PC-3 (cell line): ENCODE results near the gene PRKCE. TPM values are rescaled to one million over a fixed set of nuclear protein-coding genes. Genes with fewer than 3 reads are reported as not detected.
A peak's percentile ranks its signal among the peaks of the same experiment; 100 is the strongest.

Source experiments
- ATAC-seq: fragments of 200-7000 bp; cut with Tn5 transposase; 2 replicates; pipeline ENCODE4 v1.9.1; 2020; ENCODE audit warnings: mild to moderate bottlenecking, moderate library complexity
- BruUV-seq: library from RNA; stranded (reverse); fragments of 400-500 nt; replicated peaks from 2 replicates; lab custom pipeline; 2021; lab: Mats Ljungman, UMichigan
- CTCF ChIA-PET: fragments of 300-600 bp; sonication (Branson Sonifier 250); formaldehyde crosslinking; loops from one replicate; lab custom pipeline; 2022; ENCODE audit warnings: antibody characterized with exemption; lab: Charles Lee
- POLR2A ChIA-PET: fragments of 300-600 bp; sonication (Branson Sonifier 250); formaldehyde crosslinking; loops from one replicate; lab custom pipeline; 2022; ENCODE audit warnings: antibody characterized with exemption; ENCODE audit not compliant: unreplicated experiment; lab: Charles Lee
- DNase-seq: peaks from one replicate; pipeline ENCODE4 v3.0.0-alpha.2; 2015
- H2AFZ ChIP-seq: fragments of 300-600 bp; sonication (generic); 2 replicates; pipeline ENCODE4 v1.6.0; 2016; ENCODE audit warnings: antibody characterized with exemption, low read length
- H3F3A ChIP-seq: fragments of 300-600 bp; sonication (generic); one replicate; pipeline ENCODE4 v1.6.0; 2017; ENCODE audit warnings: antibody characterized with exemption, low read length, control low read depth, mild to moderate bottlenecking; ENCODE audit not compliant: unreplicated experiment
- H3K27ac ChIP-seq: fragments of 300-600 bp; sonication (generic); 2 replicates; pipeline ENCODE4 v1.5.1; 2016; ENCODE audit warnings: mild to moderate bottlenecking, low read length
- H3K27me3 ChIP-seq: fragments of 300-600 bp; sonication (generic); 2 replicates; pipeline ENCODE4 v1.6.1; 2016; ENCODE audit warnings: low read length, mixed read lengths
- H3K36me3 ChIP-seq: fragments of 300-600 bp; sonication (generic); 2 replicates; pipeline ENCODE4 v1.6.1; 2016; ENCODE audit warnings: low read depth, mixed run types, low read length, mixed read lengths
- H3K4me1 ChIP-seq: fragments of 300-600 bp; sonication (generic); 2 replicates; pipeline ENCODE4 v1.5.1; 2016; ENCODE audit warnings: low read length; ENCODE audit not compliant: insufficient read depth
- H3K4me2 ChIP-seq: fragments of 300-600 bp; sonication (generic); 2 replicates; pipeline ENCODE4 v1.6.0; 2016; ENCODE audit warnings: low read length
- H3K4me3 ChIP-seq: fragments of 300-600 bp; sonication (generic); 2 replicates; pipeline ENCODE4 v1.5.1; 2016; ENCODE audit warnings: mild to moderate bottlenecking, low read length, mixed read lengths
- H3K79me2 ChIP-seq: fragments of 300-600 bp; sonication (generic); 2 replicates; pipeline ENCODE4 v1.6.1; 2017; ENCODE audit warnings: low read length, mixed read lengths
- H3K9ac ChIP-seq: fragments of 300-600 bp; sonication (generic); 2 replicates; pipeline ENCODE4 v1.6.0; 2016; ENCODE audit warnings: mild to moderate bottlenecking, low read length
- H3K9me2 ChIP-seq: fragments of 300-600 bp; sonication (generic); replicated peaks from 2 replicates; pipeline ENCODE4 v1.6.1; 2016; ENCODE audit warnings: mixed run types, low read length, mixed read lengths
- H3K9me3 ChIP-seq: fragments of 300-600 bp; sonication (generic); 2 replicates; pipeline ENCODE4 v1.6.1; 2016; ENCODE audit warnings: low read length, mixed read lengths
- H4K20me1 ChIP-seq: fragments of 300-600 bp; sonication (generic); 2 replicates; pipeline ENCODE4 v1.6.1; 2016; ENCODE audit warnings: low read length, mixed read lengths
- CTCF ChIP-seq: fragments of 300-600 bp; sonication (generic); conservative IDR thresholded peaks from 2 replicates; pipeline ENCODE4 v1.5.1; 2017; ENCODE audit warnings: antibody characterized with exemption, low read depth, mild to moderate bottlenecking, low read length
- EZH2 ChIP-seq: fragments of 300-600 bp; sonication (generic); IDR thresholded peaks from one replicate; pipeline ENCODE4 v1.6.1; 2017; ENCODE audit warnings: antibody characterized with exemption, mild to moderate bottlenecking, low read length; ENCODE audit not compliant: unreplicated experiment
- EZH2phosphoT487 ChIP-seq: fragments of 300-600 bp; sonication (generic); IDR thresholded peaks from 2 replicates; pipeline ENCODE4 v1.6.1; 2018; ENCODE audit warnings: mild to moderate bottlenecking, antibody characterized with exemption, low read length, borderline replicate concordance
- intact Hi-C: fragments of 100-400 bp; cut with micrococcal nuclease; formaldehyde crosslinking; loops from 2 replicates; pipeline ENCODE4 v1.9.0; 2023
- total RNA-seq: library from RNA; depleted of rRNA; stranded (reverse); fragments of >200 nt; gene quantifications from 2 replicates; pipeline ENCODE4 v1.2.3, GENCODE V29; 2014

Gene PRKCE
- total RNA-seq, 1 experiment from 2014 or later, result 7.0 TPM

DNA sequence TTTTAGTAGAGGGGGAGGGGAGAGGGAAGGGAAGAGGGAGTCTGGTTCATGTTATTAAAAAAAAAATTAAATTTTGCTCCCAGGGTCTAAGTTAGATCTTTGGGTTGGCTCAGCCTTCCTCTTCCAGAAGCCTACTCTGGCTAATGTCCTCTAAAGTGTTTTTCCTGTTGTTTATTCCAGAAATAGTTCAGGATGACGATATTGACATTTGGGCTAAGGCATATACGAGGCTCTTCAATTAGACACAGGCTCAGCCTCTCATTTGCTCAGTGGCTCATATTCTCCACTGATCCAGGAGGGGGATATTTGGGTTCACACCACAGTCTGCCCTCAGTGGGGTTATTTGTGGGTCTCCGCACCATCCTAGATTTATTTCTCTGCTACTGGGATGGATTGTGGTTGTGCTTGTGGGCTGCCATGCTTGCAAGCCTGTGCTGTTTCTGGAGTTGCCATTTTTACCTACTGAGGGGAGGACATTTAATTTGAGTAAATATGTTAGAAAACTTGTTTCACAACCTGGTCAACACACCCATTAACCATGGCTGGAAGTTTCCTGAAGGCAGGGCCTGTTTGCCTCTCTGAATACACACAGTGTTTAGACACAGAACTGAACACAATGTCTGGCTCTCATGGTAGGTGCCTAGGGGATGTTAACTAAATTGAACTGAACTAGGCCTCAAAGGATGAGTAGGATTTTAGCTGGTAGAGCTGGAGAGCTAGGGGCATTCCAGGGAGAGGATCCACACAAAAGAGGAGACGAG lies 388.2 kb downstream of the PRKCE start:
- no TSS peak for BruUV-seq
- ChIA-PET POLR2A (no interaction called here), CTCF (interaction anchor here (0.6 kb wide), 1 partner anchor 16 kb away, joined by 3 read pairs; no protein-coding TSS in a partner anchor)
- no peak overlapping the region for H3K4me2 ChIP-seq
- intact Hi-C loops, result no loop called here
- H3K9me2 ChIP-seq, result no peaks in the 10 kb centered on the region
- no peaks in the 10 kb centered on the region for H4K20me1 ChIP-seq
- no peaks in the 10 kb centered on the region for H3K27me3 ChIP-seq
- TF ChIP-seq EZH2phosphoT487 (no peak), EZH2 (no peak), CTCF (no peak)
- no peak for DNase-seq
- H2AFZ ChIP-seq, result no peak overlapping the region
- H3K9ac ChIP-seq, result no peak overlapping the region
- H3K4me3 ChIP-seq, result no peak overlapping the region
- ATAC-seq, result no peak
- H3F3A ChIP-seq, result no peaks in the 10 kb centered on the region
- H3K4me1 ChIP-seq, result peaks cover 20% of the 10 kb centered on the region
- H3K36me3 ChIP-seq, result no peaks in the 10 kb centered on the region
- H3K79me2 ChIP-seq, result no peaks in the 10 kb centered on the region
- no peaks in the 10 kb centered on the region for H3K9me3 ChIP-seq
- no peak overlapping the region for H3K27ac ChIP-seq

DNA sequence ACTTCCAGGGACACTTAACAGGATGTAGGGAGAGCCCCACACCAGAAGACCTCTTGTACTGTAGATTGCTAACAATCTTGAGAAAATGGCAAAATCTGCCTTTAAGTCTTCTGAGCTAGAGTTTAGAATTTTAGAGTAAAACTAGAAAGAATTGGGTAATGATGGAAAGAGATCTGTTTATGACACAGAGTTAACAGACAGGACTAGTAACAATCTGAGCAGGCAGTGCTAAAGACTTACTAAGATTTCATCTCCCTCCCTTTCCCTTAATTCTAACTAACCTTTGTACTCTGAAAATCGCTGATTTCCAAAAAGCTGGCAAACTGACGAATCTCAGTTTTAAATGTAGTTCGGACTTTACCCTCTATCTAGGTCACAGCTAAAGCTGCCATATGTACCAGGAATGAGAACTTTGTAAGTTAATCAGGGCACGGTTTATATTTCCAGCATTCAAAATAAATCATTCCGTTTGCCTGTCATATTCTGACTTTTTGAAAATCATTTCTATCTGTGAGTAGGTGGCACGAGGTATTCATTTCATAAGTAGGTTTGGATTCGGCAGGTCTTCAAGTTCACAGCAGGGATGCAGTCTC lies 389.2 kb downstream of the PRKCE start:
- TF ChIP-seq EZH2 (no peak), CTCF (no peak), EZH2phosphoT487 (no peak)
- Histone ChIP-seq H3K27ac (peak overlapping the region; percentile 42), H3K79me2 (no peaks in the 10 kb centered on the region), H3K9me2 (no peaks in the 10 kb centered on the region), H2AFZ (no peak overlapping the region), H3K36me3 (no peaks in the 10 kb centered on the region), H3F3A (no peaks in the 10 kb centered on the region), H3K27me3 (no peaks in the 10 kb centered on the region), H3K9me3 (no peaks in the 10 kb centered on the region), H3K9ac (no peak overlapping the region), H4K20me1 (no peaks in the 10 kb centered on the region), H3K4me2 (peak overlapping the region; percentile 44; the same call in 1 of the 2 replicates), H3K4me3 (no peak overlapping the region), H3K4me1 (peaks cover 20% of the 10 kb centered on the region)
- POLR2A ChIA-PET, result no interaction called here
- BruUV-seq, result no TSS peak
- intact Hi-C loops, result no loop called here
- CTCF ChIA-PET, result interaction anchor here (0.6 kb wide), 2 partner anchors 10 to 15 kb away, joined by 3 to 4 read pairs; no protein-coding TSS in a partner anchor
- ATAC-seq (no peak), DNase-seq (no peak)

DNA sequence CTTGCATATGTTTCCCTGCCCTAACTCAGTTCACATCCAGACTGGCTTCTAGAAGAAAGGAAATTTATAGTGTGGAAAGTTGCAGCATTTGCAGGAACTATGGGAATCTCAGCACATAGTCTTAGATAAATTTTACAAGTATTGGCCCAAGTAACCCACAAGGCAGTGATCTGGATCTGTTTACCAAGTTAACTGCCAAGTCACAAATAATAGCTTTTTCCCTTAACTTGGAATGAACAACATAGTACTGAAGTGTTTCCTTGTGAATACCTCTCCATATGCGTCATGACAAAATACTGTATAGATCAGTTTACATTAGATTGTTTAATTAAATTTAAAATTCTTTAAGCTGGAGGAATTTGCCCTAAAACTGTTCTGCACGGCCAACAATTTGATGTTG lies 390.0 kb downstream of the PRKCE start:
- Histone ChIP-seq H3K4me2 (peak overlapping the region; percentile 44), H3F3A (no peaks in the 10 kb centered on the region), H3K27me3 (no peaks in the 10 kb centered on the region), H3K9me2 (no peaks in the 10 kb centered on the region), H3K4me1 (peaks cover 20% of the 10 kb centered on the region), H3K79me2 (no peaks in the 10 kb centered on the region), H3K4me3 (no peak overlapping the region), H4K20me1 (no peaks in the 10 kb centered on the region), H2AFZ (no peak overlapping the region; the same call in 1 of the 2 replicates), H3K36me3 (no peaks in the 10 kb centered on the region), H3K9ac (no peak overlapping the region), H3K27ac (peak overlapping the region; percentile 42), H3K9me3 (no peaks in the 10 kb centered on the region)
- BruUV-seq, result no TSS peak
- ChIA-PET CTCF (interaction anchor here (0.6 kb wide), 1 partner anchor 11 kb away, joined by 4 read pairs; no protein-coding TSS in a partner anchor), POLR2A (interaction anchor here (0.6 kb wide), 1 partner anchor 43 kb away, joined by 4 read pairs; no protein-coding TSS in a partner anchor)
- peak; percentile 93 for ATAC-seq
- DNase-seq, result peak; percentile 66
- no peak for TF ChIP-seq EZH2phosphoT487
- TF ChIP-seq CTCF, result no peak
- TF ChIP-seq EZH2, result no peak
- intact Hi-C loops, result no loop called here
